GM12878 (cell line): ENCODE measurements around the gene MYBPC2. TPM values are rescaled to one million over a fixed set of nuclear protein-coding genes. Genes with fewer than 3 reads are reported as not detected.

Experiments
- ATAC-seq: fragments of 200-7000 bp; cut with Tn5 transposase; 3 replicates; pipeline ENCODE4 v1.9.1; 2020; ENCODE audit warnings: mild to moderate bottlenecking, moderate library complexity
- BruUV-seq: library from RNA; stranded (reverse); fragments of 400-500 nt; replicated peaks from 2 replicates; lab custom pipeline; 2021; lab: Mats Ljungman, UMichigan
- CTCF ChIA-PET: fragments of 300-600 bp; sonication (Branson Sonifier 250); formaldehyde crosslinking; extraction: SDS; loops from one replicate; lab custom pipeline; 2021; ENCODE audit warnings: inconsistent platforms; lab: Yijun Ruan, JAX
- POLR2A ChIA-PET: fragments of 350-600 bp; formaldehyde crosslinking; extraction: SDS; loops from one replicate; lab custom pipeline; 2021; ENCODE audit warnings: inconsistent platforms; lab: Charles Lee
- RAD21 ChIA-PET: fragments of 300-600 bp; sonication (Branson Sonifier 250); formaldehyde crosslinking; loops from one replicate; lab custom pipeline; 2023; ENCODE audit warnings: antibody characterized with exemption; ENCODE audit not compliant: unreplicated experiment; lab: Charles Lee
- SMC1A ChIA-PET: fragments of 300-600 bp; sonication (Branson Sonifier 250); formaldehyde crosslinking; loops from one replicate; lab custom pipeline; 2023; ENCODE audit not compliant: unreplicated experiment, uncharacterized antibody; lab: Charles Lee
- DNase-seq: peaks from one replicate; pipeline ENCODE4 v3.0.0-alpha.2; 2011; ENCODE audit warnings: low read depth, low spot score
- FAIRE-seq: peaks from 3 replicates; lab custom pipeline; 2011; peaks lifted over from hg19 to GRCh38; lab: Jason Lieb, UNC
- H2AFZ ChIP-seq: 2 replicates; pipeline ENCODE4 v1.6.0; 2011; ENCODE audit warnings: low read depth, low read length, control low read depth; ENCODE audit not compliant: control insufficient read depth
- H3K27ac ChIP-seq: 2 replicates; pipeline ENCODE4 v1.5.1; 2011; ENCODE audit warnings: control low read depth; ENCODE audit not compliant: control insufficient read depth, insufficient read depth
- H3K27me3 ChIP-seq, 2 experiments: replicated peaks in 1 of 2; 2 replicates each; pipeline versions ENCODE4 v1.6.0 to v1.6.1; 2011; ENCODE audit warnings: low read length in 1 of 2; ENCODE audit not compliant: control insufficient read depth in 2 of 2, insufficient read depth in 2 of 2
- H3K36me3 ChIP-seq, 2 experiments: 2 replicates each; pipeline ENCODE4 v1.5.1; 2011; ENCODE audit warnings: low read length in 1 of 2; ENCODE audit not compliant: control insufficient read depth in 2 of 2, insufficient read depth in 2 of 2
- H3K4me1 ChIP-seq: 2 replicates; pipeline ENCODE4 v1.6.1; 2011; ENCODE audit warnings: mild to moderate bottlenecking, low read length, moderate library complexity, mixed read lengths; ENCODE audit not compliant: control insufficient read depth, insufficient read depth
- H3K4me2 ChIP-seq: 2 replicates; pipeline ENCODE4 v1.6.0; 2011; ENCODE audit warnings: control low read depth; ENCODE audit not compliant: control insufficient read depth, insufficient read depth
- H3K4me3 ChIP-seq: fragments of 200-600 bp; sonication (generic); 2 replicates; pipeline ENCODE4 v1.5.1; 2016
- H3K79me2 ChIP-seq: 2 replicates; pipeline ENCODE4 v1.6.0; 2011; ENCODE audit warnings: low read length; ENCODE audit not compliant: control insufficient read depth, insufficient read depth
- H3K9ac ChIP-seq: 2 replicates; pipeline ENCODE4 v1.8.0; 2011; ENCODE audit warnings: low read length, control low read depth, mixed read lengths; ENCODE audit not compliant: control insufficient read depth, insufficient read depth
- H3K9me3 ChIP-seq: replicated peaks from 3 replicates; pipeline ENCODE4 v1.5.1; 2011; ENCODE audit warnings: mild to moderate bottlenecking, low read length; ENCODE audit not compliant: control insufficient read depth, insufficient read depth
- H4K20me1 ChIP-seq: 2 replicates; pipeline ENCODE4 v1.6.0; 2011; ENCODE audit not compliant: control insufficient read depth, insufficient read depth
- BCLAF1 ChIP-seq: fragments of 450-650 bp; IDR thresholded peaks from 2 replicates; pipeline ENCODE4 v1.6.1; 2017; ENCODE audit warnings: antibody characterized with exemption, mild to moderate bottlenecking, moderate library complexity
- CBX5 ChIP-seq: sonication (generic); IDR thresholded peaks from 2 replicates; pipeline ENCODE4 v1.6.1; 2016; ENCODE audit warnings: low read depth, moderate library complexity, mild to moderate bottlenecking, inconsistent platforms
- EP300 ChIP-seq, 2 experiments: fragments of 150-350 bp in 1 of 2; IDR thresholded peaks; 2 replicates each; pipeline ENCODE4 v1.6.1; 2011 to 2012; ENCODE audit warnings: low read depth in 2 of 2, low read length in 2 of 2, borderline replicate concordance in 1 of 2, improper control_type of control experiment in 1 of 2, inconsistent platforms in 1 of 2; ENCODE audit not compliant: control insufficient read depth in 1 of 2
- HSF1 ChIP-seq: fragments of 150-350 bp; IDR thresholded peaks from 2 replicates; pipeline ENCODE4 v1.6.1; 2014; ENCODE audit warnings: mild to moderate bottlenecking, low read depth, low read length
- MTA2 ChIP-seq: fragments of 450-650 bp; IDR thresholded peaks from 2 replicates; pipeline ENCODE4 v1.6.1; 2016; ENCODE audit warnings: low read depth, mild to moderate bottlenecking, moderate library complexity
- NBN ChIP-seq: fragments of 450-650 bp; IDR thresholded peaks from 2 replicates; pipeline ENCODE4 v1.6.1; 2016
- NKRF ChIP-seq: fragments of 450-650 bp; conservative IDR thresholded peaks from 2 replicates; pipeline ENCODE4 v1.6.1; 2017; ENCODE audit warnings: mild to moderate bottlenecking, moderate library complexity
- PRDM15 ChIP-seq: fragments of 450-650 bp; formaldehyde crosslinking; IDR thresholded peaks from 2 replicates; pipeline ENCODE4 v1.4.0; 2020; ENCODE audit warnings: mild to moderate bottlenecking, moderate library complexity
- RAD21 ChIP-seq: IDR thresholded peaks from 2 replicates; pipeline ENCODE4 v1.6.1; 2011; ENCODE audit warnings: mild to moderate bottlenecking, low read depth, low read length, moderate library complexity; ENCODE audit not compliant: insufficient read depth
- USF2 ChIP-seq: IDR thresholded peaks from 2 replicates; pipeline ENCODE4 v1.6.1; 2011; ENCODE audit warnings: low read depth, low read length, improper control_type of control experiment, borderline replicate concordance
- ZNF217 ChIP-seq: fragments of 450-650 bp; IDR thresholded peaks from 2 replicates; pipeline ENCODE4 v1.6.1; 2017; ENCODE audit warnings: antibody characterized with exemption, mild to moderate bottlenecking
- WGBS: methylation state at CpG from one replicate; pipeline ENCODE4 v1.1.6; 2016; ENCODE audit warnings: low lambda C conversion rate; ENCODE audit not compliant: insufficient replicate concordance, insufficient coverage; ENCODE audit errors: missing lambda C conversion rate; 5-methylcytosine and 5-hydroxymethylcytosine counted together
- in situ Hi-C: fragments of 300-500 bp; cut with MboI; formaldehyde crosslinking; loops from 9 replicates; pipeline ENCODE4 v1.14.3; 2018; ENCODE audit warnings: mixed read lengths
- intact Hi-C: fragments of 100-400 bp; cut with micrococcal nuclease; formaldehyde crosslinking; loops from one replicate; pipeline ENCODE4 v1.14.2; 2022; ENCODE audit not compliant: unreplicated experiment
- polyA plus RNA-seq, 11 experiments: library from polyadenylated mRNA; depleted of rRNA in 4 of 11; unstranded in 6 of 11; stranded (reverse) in 5 of 11; fragments of >200 nt; fragmentation: Nextera tagmentation in 4 of 11; fragmentation: Illumina TruSeq in 1 of 11; extraction: Ambion mirVana in 4 of 11; extraction: Trizol in 1 of 11; gene quantifications; 1 replicate in 1 of 11; 2 replicates in 10 of 11; pipeline versions ENCODE4 v1.2.1 to v1.2.3, GENCODE V29; 2011 to 2016; ENCODE audit warnings: inconsistent platforms in 2 of 11, missing spikeins in 2 of 11, low read depth in 1 of 11
- total RNA-seq, 4 experiments: library from RNA; depleted of rRNA in 3 of 4; stranded (reverse); fragments of >200 nt in 3 of 4; fragmentation: Illumina TruSeq in 1 of 4; extraction: Trizol in 1 of 4; gene quantifications; 2 replicates each; pipeline versions ENCODE4 v1.2.1 to v1.2.3, GENCODE V29; 2013 to 2021

The MYBPC2 gene
- total and polyA plus RNA-seq, 10 of the 15 experiments (the other 5 are each of a cell fraction or from before 2014, with no cell fraction given): 0.09 to 2.6 (median 0.61) TPM

- peaks cover 38% of the 10 kb centered on the region for H3K4me1 ChIP-seq
- ChIA-PET SMC1A (interaction anchor here (1.0 to 2.1 kb wide), 5 partner anchors 36 to 78 kb away, joined by 3 to 10 read pairs (median 3); partner anchors contain the start of gene POLD1), CTCF (interaction anchor here (0.6 to 3.1 kb wide), 8 partner anchors 40 to 136 kb away, joined by 3 to 19 read pairs (median 4); no protein-coding TSS in a partner anchor), POLR2A (interaction anchor here (0.7 to 3.1 kb wide), 6 partner anchors 10 to 526 kb away, joined by 3 to 12 read pairs (median 4); partner anchors contain the start of gene MYBPC2), RAD21 (interaction anchor here (1.5 kb wide), 1 partner anchor 40 kb away, joined by 7 read pairs; no protein-coding TSS in a partner anchor)
- ATAC-seq (no peak), FAIRE-seq (no peak), DNase-seq (no peak)
- H3K79me2 ChIP-seq: peaks cover 33% of the 10 kb centered on the region
- BruUV-seq: no TSS peak
- H3K4me3 ChIP-seq: peak overlapping the region; percentile 78
- H3K27ac ChIP-seq: peak overlapping the region; percentile 79; the same call in 1 of the 2 replicates
- intact Hi-C loops: no loop called here
- no peaks in the 10 kb centered on the region for H3K9me3 ChIP-seq
- in situ Hi-C loops: no loop called here
- H2AFZ ChIP-seq: no peak overlapping the region
- peaks cover 9 to 10% of the 10 kb centered on the region in 2 experiments; a peak in 3 of 4 replicates for H3K36me3 ChIP-seq
- H3K4me2 ChIP-seq: peak overlapping the region; percentile 36; the same call in 1 of the 2 replicates
- H3K27me3 ChIP-seq: no peaks in the 10 kb centered on the region
- no peak overlapping the region; the same call in 1 of the 2 replicates for H3K9ac ChIP-seq
- 31% methylated on average over 3 of the region's 3 CpGs for WGBS
- peaks cover 4% of the 10 kb centered on the region for H4K20me1 ChIP-seq
- TF ChIP-seq HSF1: no peak
- no peak for TF ChIP-seq MTA2
- no peak for TF ChIP-seq EP300 (IDR thresholded peaks at IDR 0.05; ENCODE audit: borderline replicate concordance in 1 of 2, control insufficient read depth in 1 of 2, low read depth in 2 of 2, low read length in 2 of 2)
- TF ChIP-seq NKRF: peak; percentile 61; the same call in 1 of the 2 replicates
- TF ChIP-seq NBN: no peak
- no peak for TF ChIP-seq CBX5
- no peak for TF ChIP-seq RAD21
- TF ChIP-seq USF2: no peak
- TF ChIP-seq PRDM15 (CRISPR knock-in tag): no peak
- TF ChIP-seq BCLAF1: no peak
- TF ChIP-seq ZNF217: peak; percentile 60
Measured at GRCh38 chr19:50420808-50421207, 11.9 kb upstream of the MYBPC2 start.
